SK-N-SH treated with all-trans-retinoic acid at 6 μM for 48 hours (cell line): ENCODE data around the gene KLHL4.

Experiments
- ARNTL ChIP-seq: fragments of 450-650 bp; formaldehyde crosslinking; IDR thresholded peaks from 2 replicates; pipeline ENCODE4 v1.5.0; 2020; ENCODE audit warnings: low read depth, mild to moderate bottlenecking, moderate library complexity, borderline replicate concordance
- BACH2 ChIP-seq: fragments of 250-450 bp; sonication (Bioruptor Pico); IDR thresholded peaks from 2 replicates; pipeline ENCODE4 v1.9.0; 2021; ENCODE audit warnings: mild to moderate bottlenecking, borderline replicate concordance
- CREB5 ChIP-seq: fragments of 250-450 bp; sonication (Bioruptor Pico); IDR thresholded peaks from 2 replicates; pipeline ENCODE4 v1.5.1; 2020; ENCODE audit warnings: low read depth, mild to moderate bottlenecking, moderate library complexity
- GLIS3 ChIP-seq: fragments of 250-450 bp; sonication (Bioruptor Pico); IDR thresholded peaks from 2 replicates; pipeline ENCODE4 v1.5.0; 2020; ENCODE audit warnings: mild to moderate bottlenecking, moderate library complexity
- ISL1 ChIP-seq: fragments of 250-450 bp; sonication (Bioruptor Pico); IDR thresholded peaks from 2 replicates; pipeline ENCODE4 v2.1.2; 2022; ENCODE audit warnings: mild to moderate bottlenecking, moderate library complexity
- PATZ1 ChIP-seq: fragments of 250-450 bp; sonication (Bioruptor Pico); IDR thresholded peaks from 2 replicates; pipeline ENCODE4 v1.8.0; 2020; ENCODE audit warnings: mild to moderate bottlenecking, moderate library complexity, borderline replicate concordance
- PPARA ChIP-seq: fragments of 250-450 bp; sonication (Bioruptor Pico); IDR thresholded peaks from 2 replicates; pipeline ENCODE4 v1.5.0; 2020; ENCODE audit warnings: mild to moderate bottlenecking, borderline replicate concordance
- RARB ChIP-seq: fragments of 250-450 bp; sonication (Bioruptor Pico); IDR thresholded peaks from 2 replicates; pipeline ENCODE4 v1.8.0; 2021; ENCODE audit warnings: mild to moderate bottlenecking, moderate library complexity
- ZC3H10 ChIP-seq: fragments of 250-450 bp; sonication (Bioruptor Pico); IDR thresholded peaks from 2 replicates; pipeline ENCODE4 v1.5.1; 2021; ENCODE audit warnings: mild to moderate bottlenecking, moderate library complexity
- ZFP30 ChIP-seq: fragments of 450-650 bp; formaldehyde crosslinking; IDR thresholded peaks from 2 replicates; pipeline ENCODE4 v1.5.0; 2022; ENCODE audit warnings: mild to moderate bottlenecking, moderate library complexity
- ZNF70 ChIP-seq: fragments of 450-650 bp; formaldehyde crosslinking; IDR thresholded peaks from 2 replicates; pipeline ENCODE4 v1.5.0; 2020; ENCODE audit warnings: mild to moderate bottlenecking, moderate library complexity
- ZNF8 ChIP-seq: fragments of 450-650 bp; formaldehyde crosslinking; IDR thresholded peaks from 2 replicates; pipeline ENCODE4 v1.5.0; 2020; ENCODE audit warnings: mild to moderate bottlenecking, moderate library complexity

- no peak for TF ChIP-seq CREB5
- TF ChIP-seq ZNF8 (CRISPR knock-in tag): no peak
- no peak for TF ChIP-seq PATZ1 (CRISPR knock-in tag)
- no peak for TF ChIP-seq ISL1 (CRISPR knock-in tag)
- no peak for TF ChIP-seq BACH2
- no peak for TF ChIP-seq ZNF70
- TF ChIP-seq GLIS3: no peak
- no peak for TF ChIP-seq ZFP30 (CRISPR knock-in tag)
- TF ChIP-seq ZC3H10 (CRISPR knock-in tag): no peak
- TF ChIP-seq ARNTL (CRISPR knock-in tag): no peak
- TF ChIP-seq RARB: no peak
- no peak for TF ChIP-seq PPARA
Measured at GRCh38 chrX:87571964-87572363, 54.4 kb downstream of the KLHL4 start.
